PFSK-1 (cell line): ENCODE measurements around the gene RDH13.

Experiments used
- FOXP2 ChIP-seq: optimal IDR thresholded peaks from 2 replicates; pipeline ENCODE3; 2011; ENCODE audit warnings: borderline replicate concordance, control low read depth, inconsistent platforms; ENCODE audit not compliant: insufficient read depth; ENCODE audit errors: extremely low read length, extremely low read depth
- POLR2AphosphoS5 ChIP-seq: IDR thresholded peaks from 2 replicates; pipeline ENCODE4 v1.6.1; 2012; ENCODE audit warnings: low read depth, mild to moderate bottlenecking, control low read depth, low read length, moderate library complexity
- SIN3A ChIP-seq: IDR thresholded peaks from 2 replicates; pipeline ENCODE4 v1.6.1; 2012; ENCODE audit warnings: mild to moderate bottlenecking, low read length, moderate library complexity, borderline replicate concordance; ENCODE audit not compliant: insufficient read depth
- TAF1 ChIP-seq: IDR thresholded peaks from 2 replicates; pipeline ENCODE4 v1.6.1; 2012; ENCODE audit warnings: low read length, control low read depth, borderline replicate concordance; ENCODE audit not compliant: insufficient read depth
- TF ChIP-seq, protein P1 (sequence below), 2 experiments: IDR thresholded peaks; 2 replicates each; pipeline versions ENCODE4 v1.6.1 to v1.8.0; 2011 to 2012; ENCODE audit warnings: low read depth in 2 of 2, low read length in 2 of 2, control low read depth in 1 of 2, inconsistent platforms in 1 of 2, mild to moderate bottlenecking in 1 of 2, moderate library complexity in 1 of 2; ENCODE audit not compliant: insufficient read depth in 1 of 2

The RDH13 gene

DNA sequence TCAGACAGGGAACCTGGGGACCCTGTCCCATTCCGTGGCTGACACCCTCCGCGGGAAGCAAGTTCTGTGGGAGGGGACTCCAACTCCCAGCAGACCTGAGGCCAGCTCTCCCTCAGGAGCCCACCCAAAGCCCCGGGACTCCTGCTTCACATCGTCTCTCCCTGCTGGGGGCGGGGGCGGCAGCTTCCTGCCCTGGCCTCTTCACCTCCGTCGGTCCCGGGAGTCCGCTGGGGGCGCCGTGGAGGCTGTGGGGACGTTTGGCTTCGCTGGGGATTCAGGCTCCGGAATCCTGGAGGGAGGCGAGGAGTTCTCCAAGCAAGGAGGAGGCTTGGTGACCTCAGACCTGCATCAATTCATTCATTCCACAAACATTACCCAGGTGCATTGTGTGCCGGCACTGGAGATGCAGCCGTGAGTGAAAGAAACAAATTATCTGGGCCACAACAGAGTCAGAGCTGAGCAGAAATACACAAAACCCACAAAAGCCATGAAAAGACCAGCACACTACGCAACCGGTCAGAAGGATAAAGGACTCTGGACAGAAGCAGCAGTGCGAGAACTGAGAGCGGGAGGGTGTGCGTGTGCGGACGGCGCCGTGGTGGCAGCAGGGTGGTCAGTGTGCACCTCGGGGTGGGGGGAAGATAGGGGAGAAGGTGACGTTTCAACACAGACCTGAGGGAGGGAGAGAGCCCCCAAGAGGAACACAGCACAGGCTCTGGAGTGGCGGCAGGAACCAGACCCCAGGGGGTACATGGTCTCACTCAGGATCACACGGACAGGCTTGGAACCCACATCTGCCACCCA, 31.7 kb upstream of the RDH13 start:
- no peak for TF ChIP-seq FOXP2
- no peak for TF ChIP-seq TAF1
- TF ChIP-seq POLR2AphosphoS5 = no peak
- TF ChIP-seq, protein P1, sequence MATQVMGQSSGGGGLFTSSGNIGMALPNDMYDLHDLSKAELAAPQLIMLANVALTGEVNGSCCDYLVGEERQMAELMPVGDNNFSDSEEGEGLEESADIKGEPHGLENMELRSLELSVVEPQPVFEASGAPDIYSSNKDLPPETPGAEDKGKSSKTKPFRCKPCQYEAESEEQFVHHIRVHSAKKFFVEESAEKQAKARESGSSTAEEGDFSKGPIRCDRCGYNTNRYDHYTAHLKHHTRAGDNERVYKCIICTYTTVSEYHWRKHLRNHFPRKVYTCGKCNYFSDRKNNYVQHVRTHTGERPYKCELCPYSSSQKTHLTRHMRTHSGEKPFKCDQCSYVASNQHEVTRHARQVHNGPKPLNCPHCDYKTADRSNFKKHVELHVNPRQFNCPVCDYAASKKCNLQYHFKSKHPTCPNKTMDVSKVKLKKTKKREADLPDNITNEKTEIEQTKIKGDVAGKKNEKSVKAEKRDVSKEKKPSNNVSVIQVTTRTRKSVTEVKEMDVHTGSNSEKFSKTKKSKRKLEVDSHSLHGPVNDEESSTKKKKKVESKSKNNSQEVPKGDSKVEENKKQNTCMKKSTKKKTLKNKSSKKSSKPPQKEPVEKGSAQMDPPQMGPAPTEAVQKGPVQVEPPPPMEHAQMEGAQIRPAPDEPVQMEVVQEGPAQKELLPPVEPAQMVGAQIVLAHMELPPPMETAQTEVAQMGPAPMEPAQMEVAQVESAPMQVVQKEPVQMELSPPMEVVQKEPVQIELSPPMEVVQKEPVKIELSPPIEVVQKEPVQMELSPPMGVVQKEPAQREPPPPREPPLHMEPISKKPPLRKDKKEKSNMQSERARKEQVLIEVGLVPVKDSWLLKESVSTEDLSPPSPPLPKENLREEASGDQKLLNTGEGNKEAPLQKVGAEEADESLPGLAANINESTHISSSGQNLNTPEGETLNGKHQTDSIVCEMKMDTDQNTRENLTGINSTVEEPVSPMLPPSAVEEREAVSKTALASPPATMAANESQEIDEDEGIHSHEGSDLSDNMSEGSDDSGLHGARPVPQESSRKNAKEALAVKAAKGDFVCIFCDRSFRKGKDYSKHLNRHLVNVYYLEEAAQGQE (IDR thresholded peaks at IDR 0.05; ENCODE audit: insufficient read depth in 1 of 2, low read depth in 2 of 2, low read length in 2 of 2) = no peak
- no peak for TF ChIP-seq SIN3A

DNA sequence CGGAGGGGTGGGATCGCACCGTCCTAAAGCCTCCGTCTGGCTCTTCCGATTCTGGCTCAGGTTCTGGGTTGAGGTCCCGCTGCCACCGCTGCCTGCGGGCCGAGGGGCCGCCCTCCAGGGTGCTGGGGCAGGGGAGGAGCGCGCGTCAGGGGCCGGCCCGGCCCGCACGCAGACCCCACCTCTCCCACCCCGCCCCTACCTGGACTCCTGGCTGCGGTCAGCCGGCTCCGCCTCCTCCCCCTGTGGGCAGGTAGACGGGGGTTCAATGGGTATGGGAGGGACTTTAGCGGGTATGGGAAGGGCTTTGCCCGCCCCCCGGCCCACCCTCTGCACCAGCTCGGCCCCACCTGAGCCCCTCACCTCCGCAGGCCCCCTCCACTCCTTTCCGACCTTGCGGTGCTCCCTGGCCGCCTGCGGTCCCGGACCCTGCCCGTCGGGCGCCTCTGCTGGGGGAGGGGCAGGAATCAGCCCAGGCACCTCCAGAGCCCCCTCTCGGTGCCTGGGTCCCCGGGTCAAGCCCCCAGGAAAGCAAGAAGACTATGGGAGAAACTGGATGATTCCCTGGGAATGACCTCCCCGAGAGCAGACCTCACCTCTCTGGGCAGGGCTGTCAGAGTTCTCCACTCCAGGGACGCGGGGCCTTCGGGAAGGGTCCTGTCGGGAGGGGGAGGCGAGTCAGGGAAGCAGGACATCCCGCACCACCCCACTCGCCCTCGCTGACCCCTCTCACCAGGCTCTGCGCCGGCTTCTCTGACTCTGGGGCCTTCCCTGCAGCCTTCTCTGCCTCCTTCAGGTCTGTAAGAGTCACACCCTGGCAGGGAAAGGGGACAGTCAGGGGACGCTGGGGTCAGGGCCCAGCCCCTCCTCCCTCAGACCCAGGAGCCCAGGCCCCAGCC, 29.7 kb upstream of the RDH13 start:
- TF ChIP-seq TAF1 = no peak
- TF ChIP-seq, protein P1 (IDR thresholded peaks at IDR 0.05; ENCODE audit: insufficient read depth in 1 of 2, low read depth in 2 of 2, low read length in 2 of 2) = no peak
- TF ChIP-seq SIN3A = no peak
- no peak for TF ChIP-seq FOXP2
- TF ChIP-seq POLR2AphosphoS5 = no peak

DNA sequence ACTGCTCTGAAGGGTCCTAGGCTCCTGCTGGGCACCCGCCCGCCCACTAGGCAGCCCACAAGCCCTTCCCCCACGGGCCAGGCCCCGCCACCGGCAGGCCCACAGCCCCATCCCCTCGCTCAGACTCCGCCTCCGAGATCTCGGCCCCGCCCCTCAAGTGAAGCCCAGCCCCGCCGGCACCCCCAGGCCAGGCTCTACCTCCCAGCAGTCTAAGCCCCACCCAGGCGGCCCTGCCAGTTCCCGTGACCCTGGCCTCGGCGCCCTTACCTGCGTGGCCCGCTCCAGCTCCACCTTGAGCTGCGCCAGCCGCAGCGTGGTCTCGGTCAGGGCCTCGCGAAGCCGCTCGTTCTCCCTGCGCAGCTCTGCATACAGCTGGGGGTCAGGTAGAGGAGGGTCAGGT, 29.0 kb upstream of the RDH13 start:
- TF ChIP-seq FOXP2 = no peak
- no peak for TF ChIP-seq POLR2AphosphoS5
- no peak for TF ChIP-seq SIN3A
- TF ChIP-seq, protein P1 (IDR thresholded peaks at IDR 0.05; ENCODE audit: insufficient read depth in 1 of 2, low read depth in 2 of 2, low read length in 2 of 2) = no peak
- no peak for TF ChIP-seq TAF1

DNA sequence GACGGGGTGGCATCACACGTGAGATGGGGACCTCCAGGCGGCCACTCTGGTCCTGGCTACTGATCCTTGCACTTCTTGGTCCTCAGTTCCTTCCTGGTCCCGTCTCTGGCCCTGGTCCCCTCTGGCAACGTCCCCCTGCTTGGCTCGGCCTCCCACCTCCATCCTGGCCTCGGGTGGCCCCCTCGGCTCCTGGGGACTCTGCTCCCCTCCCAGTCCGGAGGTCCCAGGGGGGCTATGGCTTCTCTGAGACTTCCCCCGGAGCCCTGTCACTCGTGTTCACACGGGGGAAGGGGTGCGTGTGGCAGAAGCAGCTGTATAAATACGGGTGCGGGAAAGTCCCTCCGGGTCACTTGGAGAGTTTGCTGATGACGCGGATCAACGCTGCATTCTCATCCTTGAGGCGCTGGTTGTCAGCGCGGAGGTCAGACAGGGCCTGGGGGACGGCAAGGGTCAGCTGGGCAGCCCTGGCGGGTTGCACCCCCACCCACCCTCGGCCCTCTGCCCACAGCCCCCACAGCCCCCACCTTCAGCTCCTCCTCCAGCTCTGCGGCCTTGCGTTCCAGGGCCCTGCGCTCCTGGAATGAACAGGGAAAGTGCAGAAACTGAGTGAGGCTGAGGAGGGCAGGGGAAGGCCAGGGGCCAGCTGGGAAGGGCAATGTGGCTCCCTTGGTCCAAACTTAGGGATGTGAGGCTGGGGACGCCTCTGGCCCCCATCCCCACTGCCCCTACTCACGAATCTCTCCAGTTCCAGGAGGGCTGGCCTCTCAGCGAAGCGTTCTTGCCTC, 28.4 kb upstream of the RDH13 start:
- TF ChIP-seq TAF1 (no peak), FOXP2 (no peak), SIN3A (no peak), POLR2AphosphoS5 (no peak)
- TF ChIP-seq, protein P1 (IDR thresholded peaks at IDR 0.05; ENCODE audit: insufficient read depth in 1 of 2, low read depth in 2 of 2, low read length in 2 of 2) = no peak
